ENCODE results near the gene ADRM1.

DNA sequence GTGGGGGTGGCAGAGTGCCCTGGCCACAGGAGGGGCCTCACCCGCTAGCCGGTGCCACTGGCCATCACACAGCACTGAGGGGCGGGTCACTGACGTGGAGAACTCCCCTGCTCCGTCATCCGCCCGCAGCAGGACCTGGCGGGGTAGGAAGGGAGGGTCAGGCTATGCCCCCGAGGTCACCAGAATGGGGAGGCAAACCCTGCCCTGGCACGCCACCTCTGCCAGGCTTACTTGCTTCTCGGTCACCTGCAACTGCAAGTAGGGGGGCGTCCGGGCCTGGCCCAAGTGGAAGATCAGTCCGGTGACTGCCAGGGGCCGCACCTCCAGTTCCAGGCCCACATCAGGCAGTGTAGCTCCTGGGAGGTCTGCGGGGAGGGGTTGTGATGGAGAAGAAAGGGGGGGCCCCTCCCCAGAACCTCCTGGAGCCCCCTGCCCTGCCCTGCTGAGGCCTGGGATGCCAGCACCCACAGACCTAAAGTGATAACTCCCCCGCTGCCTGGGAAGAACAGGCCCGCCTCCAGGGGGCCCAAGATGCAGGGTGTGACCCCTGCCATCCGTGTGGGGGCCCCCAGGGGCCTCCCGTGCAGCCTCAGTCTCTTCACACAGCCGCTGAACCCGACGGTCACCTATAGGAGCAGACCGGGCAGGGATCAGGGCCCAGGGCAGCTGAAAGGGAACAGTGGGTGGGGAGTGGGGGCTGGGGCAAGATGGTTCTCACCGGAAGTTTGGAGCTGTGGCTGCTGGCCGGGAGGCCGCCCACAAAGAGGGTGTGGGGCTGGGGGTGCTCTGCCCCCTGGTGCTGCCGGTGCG is 7.4 kb downstream of the ADRM1 start:
- TF ChIP-seq EP300 (IDR thresholded peaks at IDR 0.05; ENCODE audit: borderline replicate concordance) (no peak), RAD21 (IDR thresholded peaks at IDR 0.05; ENCODE audit: low read depth) (no peak), EGR1 (IDR thresholded peaks at IDR 0.05) (no peak), CEBPB (IDR thresholded peaks at IDR 0.05) (no peak), CREB1 (IDR thresholded peaks at IDR 0.05; ENCODE audit: low read depth) (no peak), YY1 (IDR thresholded peaks at IDR 0.05; ENCODE audit: low read depth) (no peak)
- TF ChIP-seq, protein P1, sequence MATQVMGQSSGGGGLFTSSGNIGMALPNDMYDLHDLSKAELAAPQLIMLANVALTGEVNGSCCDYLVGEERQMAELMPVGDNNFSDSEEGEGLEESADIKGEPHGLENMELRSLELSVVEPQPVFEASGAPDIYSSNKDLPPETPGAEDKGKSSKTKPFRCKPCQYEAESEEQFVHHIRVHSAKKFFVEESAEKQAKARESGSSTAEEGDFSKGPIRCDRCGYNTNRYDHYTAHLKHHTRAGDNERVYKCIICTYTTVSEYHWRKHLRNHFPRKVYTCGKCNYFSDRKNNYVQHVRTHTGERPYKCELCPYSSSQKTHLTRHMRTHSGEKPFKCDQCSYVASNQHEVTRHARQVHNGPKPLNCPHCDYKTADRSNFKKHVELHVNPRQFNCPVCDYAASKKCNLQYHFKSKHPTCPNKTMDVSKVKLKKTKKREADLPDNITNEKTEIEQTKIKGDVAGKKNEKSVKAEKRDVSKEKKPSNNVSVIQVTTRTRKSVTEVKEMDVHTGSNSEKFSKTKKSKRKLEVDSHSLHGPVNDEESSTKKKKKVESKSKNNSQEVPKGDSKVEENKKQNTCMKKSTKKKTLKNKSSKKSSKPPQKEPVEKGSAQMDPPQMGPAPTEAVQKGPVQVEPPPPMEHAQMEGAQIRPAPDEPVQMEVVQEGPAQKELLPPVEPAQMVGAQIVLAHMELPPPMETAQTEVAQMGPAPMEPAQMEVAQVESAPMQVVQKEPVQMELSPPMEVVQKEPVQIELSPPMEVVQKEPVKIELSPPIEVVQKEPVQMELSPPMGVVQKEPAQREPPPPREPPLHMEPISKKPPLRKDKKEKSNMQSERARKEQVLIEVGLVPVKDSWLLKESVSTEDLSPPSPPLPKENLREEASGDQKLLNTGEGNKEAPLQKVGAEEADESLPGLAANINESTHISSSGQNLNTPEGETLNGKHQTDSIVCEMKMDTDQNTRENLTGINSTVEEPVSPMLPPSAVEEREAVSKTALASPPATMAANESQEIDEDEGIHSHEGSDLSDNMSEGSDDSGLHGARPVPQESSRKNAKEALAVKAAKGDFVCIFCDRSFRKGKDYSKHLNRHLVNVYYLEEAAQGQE (IDR thresholded peaks at IDR 0.05; ENCODE audit: low read depth), result no peak
- TF ChIP-seq, protein P2, sequence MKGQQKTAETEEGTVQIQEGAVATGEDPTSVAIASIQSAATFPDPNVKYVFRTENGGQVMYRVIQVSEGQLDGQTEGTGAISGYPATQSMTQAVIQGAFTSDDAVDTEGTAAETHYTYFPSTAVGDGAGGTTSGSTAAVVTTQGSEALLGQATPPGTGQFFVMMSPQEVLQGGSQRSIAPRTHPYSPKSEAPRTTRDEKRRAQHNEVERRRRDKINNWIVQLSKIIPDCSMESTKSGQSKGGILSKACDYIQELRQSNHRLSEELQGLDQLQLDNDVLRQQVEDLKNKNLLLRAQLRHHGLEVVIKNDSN (IDR thresholded peaks at IDR 0.05), result no peak
- TF ChIP-seq, protein P3, sequence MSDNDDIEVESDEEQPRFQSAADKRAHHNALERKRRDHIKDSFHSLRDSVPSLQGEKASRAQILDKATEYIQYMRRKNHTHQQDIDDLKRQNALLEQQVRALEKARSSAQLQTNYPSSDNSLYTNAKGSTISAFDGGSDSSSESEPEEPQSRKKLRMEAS (IDR thresholded peaks at IDR 0.05), result no peak
